WI38 (cell line): Measurements from ENCODE around the gene GLRX5.
A peak's percentile ranks its signal among the peaks of the same experiment; 100 is the strongest.

Experiments
- H3K4me3 ChIP-seq: 2 replicates; pipeline ENCODE4 v1.5.1; 2011; ENCODE audit warnings: low read depth, mild to moderate bottlenecking, control low read depth, low read length
- TF ChIP-seq, protein P1 (sequence below): IDR thresholded peaks from 2 replicates; pipeline ENCODE4 v1.5.1; 2012; ENCODE audit warnings: low read depth, mild to moderate bottlenecking, control low read depth, low read length

The GLRX5 gene

GRCh38 chr14:95551435-95551834, 16.6 kb downstream of the GLRX5 start:
- TF ChIP-seq, protein P1, sequence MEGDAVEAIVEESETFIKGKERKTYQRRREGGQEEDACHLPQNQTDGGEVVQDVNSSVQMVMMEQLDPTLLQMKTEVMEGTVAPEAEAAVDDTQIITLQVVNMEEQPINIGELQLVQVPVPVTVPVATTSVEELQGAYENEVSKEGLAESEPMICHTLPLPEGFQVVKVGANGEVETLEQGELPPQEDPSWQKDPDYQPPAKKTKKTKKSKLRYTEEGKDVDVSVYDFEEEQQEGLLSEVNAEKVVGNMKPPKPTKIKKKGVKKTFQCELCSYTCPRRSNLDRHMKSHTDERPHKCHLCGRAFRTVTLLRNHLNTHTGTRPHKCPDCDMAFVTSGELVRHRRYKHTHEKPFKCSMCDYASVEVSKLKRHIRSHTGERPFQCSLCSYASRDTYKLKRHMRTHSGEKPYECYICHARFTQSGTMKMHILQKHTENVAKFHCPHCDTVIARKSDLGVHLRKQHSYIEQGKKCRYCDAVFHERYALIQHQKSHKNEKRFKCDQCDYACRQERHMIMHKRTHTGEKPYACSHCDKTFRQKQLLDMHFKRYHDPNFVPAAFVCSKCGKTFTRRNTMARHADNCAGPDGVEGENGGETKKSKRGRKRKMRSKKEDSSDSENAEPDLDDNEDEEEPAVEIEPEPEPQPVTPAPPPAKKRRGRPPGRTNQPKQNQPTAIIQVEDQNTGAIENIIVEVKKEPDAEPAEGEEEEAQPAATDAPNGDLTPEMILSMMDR, result no peak
- H3K4me3 ChIP-seq, result no peak overlapping the region

DNA sequence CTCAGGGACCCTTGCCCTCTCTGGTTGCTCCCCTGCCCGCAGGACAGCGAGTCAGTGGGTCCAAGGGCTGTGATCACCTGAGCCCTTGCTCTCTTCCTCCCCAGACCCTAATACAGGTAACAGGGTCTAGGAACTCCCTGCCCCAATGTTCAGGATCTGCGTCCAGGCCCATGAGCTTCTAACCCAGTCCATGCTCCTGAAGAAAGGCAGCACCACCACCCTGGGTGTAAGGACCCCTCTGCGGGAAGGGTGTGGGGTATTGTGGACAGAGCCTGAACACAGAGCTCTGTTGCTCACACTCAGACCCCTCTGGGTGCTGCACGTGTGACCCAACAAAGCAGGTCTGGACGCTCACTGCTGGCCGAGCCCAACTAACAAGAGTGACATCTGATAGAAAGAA, 18.3 kb downstream of the GLRX5 start:
- no peak overlapping the region for H3K4me3 ChIP-seq

DNA sequence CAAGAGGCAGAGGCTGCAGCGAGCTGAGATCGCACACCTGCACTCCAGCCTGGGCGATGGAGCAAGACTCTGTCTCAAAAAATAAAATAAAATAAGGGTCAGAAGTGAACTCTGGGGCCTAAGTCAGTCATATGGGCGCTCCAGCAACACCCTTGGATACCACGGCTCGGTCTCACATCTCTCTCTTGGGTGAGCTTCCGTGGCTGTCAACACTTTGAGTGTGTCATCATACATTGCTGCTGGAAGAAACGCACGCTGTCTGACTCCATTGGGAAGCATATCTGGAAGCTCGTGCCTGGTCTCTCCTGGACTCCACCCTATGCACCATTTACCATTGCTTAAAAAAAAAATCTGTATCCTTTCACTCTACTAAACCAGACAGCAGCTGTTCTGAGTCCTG, 20.2 kb downstream of the GLRX5 start:
- TF ChIP-seq, protein P1, result no peak

More for the DNA sequence above, 18.3 kb downstream of the GLRX5 start:
- TF ChIP-seq, protein P1, result no peak

GRCh38 chr14:95557291-95557690, 22.4 kb downstream of the GLRX5 start:
- TF ChIP-seq, protein P1, result no peak
- H3K4me3 ChIP-seq, result no peak overlapping the region

More for the DNA sequence above, 20.2 kb downstream of the GLRX5 start:
- no peak overlapping the region for H3K4me3 ChIP-seq

DNA sequence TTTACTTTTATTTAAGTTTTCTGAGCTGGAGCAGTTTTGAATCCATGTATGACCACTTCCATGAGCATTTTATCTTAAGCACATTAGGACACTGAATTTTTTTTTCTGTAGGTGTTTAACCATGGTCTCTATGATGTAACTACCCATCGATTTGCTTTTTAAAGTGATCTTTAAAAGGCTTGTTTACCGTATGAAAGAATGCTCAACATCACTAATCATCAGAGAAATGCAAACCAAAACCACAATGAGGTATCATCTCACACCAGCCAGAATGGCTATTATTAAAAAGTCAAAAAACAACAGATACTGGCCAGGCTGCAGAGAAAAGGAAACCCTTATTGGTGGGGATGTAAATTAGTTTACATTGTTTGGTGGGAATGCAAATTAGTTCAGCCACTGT, 23.0 kb downstream of the GLRX5 start:
- TF ChIP-seq, protein P1, result no peak
- no peak overlapping the region for H3K4me3 ChIP-seq

GRCh38 chr14:95559203-95559602, 24.4 kb downstream of the GLRX5 start:
- no peak overlapping the region for H3K4me3 ChIP-seq
- TF ChIP-seq, protein P1, result no peak

GRCh38 chr14:95561001-95561412, 26.2 kb downstream of the GLRX5 start:
- TF ChIP-seq, protein P1, result peak; percentile 81
- no peak overlapping the region for H3K4me3 ChIP-seq
